Astrocyte of the cerebellum (primary cell): ENCODE data around the gene CACNG5.

ENCODE experiments used
- DNase-seq: peaks from one replicate; pipeline ENCODE4 v3.0.0-alpha.2; 2011; ENCODE audit warnings: low read depth
- H3K4me3 ChIP-seq: 2 replicates; pipeline ENCODE4 v1.5.1; 2011; ENCODE audit warnings: mild to moderate bottlenecking, low read depth, low read length, moderate library complexity
- in situ Hi-C: cut with HindIII; loops from 2 replicates; pipeline ENCODE4 v1.10.0; 2017; ENCODE audit warnings: low sequenced_read_pairs
- TF ChIP-seq, protein P1 (sequence below): IDR thresholded peaks from 2 replicates; pipeline ENCODE4 v1.5.1; 2012; ENCODE audit warnings: low read length, low read depth, moderate library complexity, mild to moderate bottlenecking; ENCODE audit errors: missing control alignments

CACNG5 gene

DNA sequence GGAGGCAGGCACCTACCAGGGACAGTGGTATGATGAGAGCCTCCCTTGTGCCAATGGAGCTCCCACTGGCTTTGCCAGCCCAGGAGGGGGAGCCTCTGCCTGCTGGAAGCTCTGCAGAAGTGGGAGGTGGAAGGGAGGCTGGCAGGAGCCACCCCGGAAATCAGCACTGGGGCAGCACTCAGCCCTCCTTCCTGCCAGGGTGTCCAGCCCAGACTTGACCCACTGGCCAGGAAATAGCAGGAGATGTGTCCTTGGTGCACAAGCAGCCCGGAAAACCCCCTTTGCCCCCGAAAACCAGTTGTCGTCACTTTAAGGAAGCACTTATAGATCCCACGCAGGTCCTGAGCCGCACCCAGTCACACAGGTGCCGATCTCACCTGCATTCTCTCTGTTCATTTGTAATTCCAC lies 80.3 kb downstream of the CACNG5 start:
- no peak for DNase-seq
- TF ChIP-seq, protein P1, sequence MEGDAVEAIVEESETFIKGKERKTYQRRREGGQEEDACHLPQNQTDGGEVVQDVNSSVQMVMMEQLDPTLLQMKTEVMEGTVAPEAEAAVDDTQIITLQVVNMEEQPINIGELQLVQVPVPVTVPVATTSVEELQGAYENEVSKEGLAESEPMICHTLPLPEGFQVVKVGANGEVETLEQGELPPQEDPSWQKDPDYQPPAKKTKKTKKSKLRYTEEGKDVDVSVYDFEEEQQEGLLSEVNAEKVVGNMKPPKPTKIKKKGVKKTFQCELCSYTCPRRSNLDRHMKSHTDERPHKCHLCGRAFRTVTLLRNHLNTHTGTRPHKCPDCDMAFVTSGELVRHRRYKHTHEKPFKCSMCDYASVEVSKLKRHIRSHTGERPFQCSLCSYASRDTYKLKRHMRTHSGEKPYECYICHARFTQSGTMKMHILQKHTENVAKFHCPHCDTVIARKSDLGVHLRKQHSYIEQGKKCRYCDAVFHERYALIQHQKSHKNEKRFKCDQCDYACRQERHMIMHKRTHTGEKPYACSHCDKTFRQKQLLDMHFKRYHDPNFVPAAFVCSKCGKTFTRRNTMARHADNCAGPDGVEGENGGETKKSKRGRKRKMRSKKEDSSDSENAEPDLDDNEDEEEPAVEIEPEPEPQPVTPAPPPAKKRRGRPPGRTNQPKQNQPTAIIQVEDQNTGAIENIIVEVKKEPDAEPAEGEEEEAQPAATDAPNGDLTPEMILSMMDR: peak; percentile 12
- no peak overlapping the region for H3K4me3 ChIP-seq
- in situ Hi-C loops: loop anchor here (25.0 kb wide), 1 partner anchor 203 kb away; no protein-coding TSS in a partner anchor

DNA sequence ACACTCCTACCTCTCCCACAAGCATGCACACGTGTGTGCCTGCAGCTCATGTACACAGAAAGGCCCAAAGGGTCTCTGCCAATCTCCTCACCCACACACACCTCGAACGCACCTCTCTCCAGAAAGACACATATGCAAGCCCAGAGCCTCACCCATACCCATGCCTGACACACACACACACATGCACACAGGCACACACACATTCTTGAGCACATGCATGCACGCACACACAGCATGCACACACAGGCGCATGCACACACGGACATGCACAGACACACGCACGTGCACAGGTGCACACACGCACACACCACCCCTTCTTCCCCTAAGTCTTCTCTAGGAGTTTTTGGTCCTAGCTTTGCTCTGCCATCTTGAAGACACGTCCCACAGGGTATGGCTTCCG lies 80.9 kb downstream of the CACNG5 start:
- in situ Hi-C loops: loop anchor here (25.0 kb wide), 1 partner anchor 203 kb away; no protein-coding TSS in a partner anchor
- DNase-seq: no peak
- no peak overlapping the region for H3K4me3 ChIP-seq
- TF ChIP-seq, protein P1: no peak

DNA sequence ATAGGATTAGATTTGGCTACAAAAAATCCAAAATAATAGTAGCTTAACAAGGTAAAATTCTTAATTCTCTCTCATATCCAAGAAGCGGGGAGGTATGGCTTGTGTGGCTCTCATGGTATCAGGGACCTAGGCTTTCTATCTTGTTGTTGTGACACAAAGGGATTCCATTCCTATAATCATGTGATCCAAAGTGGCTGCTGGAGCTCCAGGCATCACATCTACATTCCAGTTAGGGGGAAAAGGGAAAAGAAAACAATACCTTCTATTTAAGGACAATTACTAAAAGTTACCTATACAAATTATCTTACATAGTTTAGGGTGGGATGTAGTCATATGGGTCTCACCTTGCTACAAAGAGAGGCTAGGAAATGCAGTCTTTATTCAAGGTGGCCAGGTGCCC lies 82.0 kb downstream of the CACNG5 start:
- in situ Hi-C loops: loop anchor here (25.0 kb wide), 1 partner anchor 205 kb away; no protein-coding TSS in a partner anchor
- H3K4me3 ChIP-seq: no peak overlapping the region
- DNase-seq: no peak
- TF ChIP-seq, protein P1: no peak

DNA sequence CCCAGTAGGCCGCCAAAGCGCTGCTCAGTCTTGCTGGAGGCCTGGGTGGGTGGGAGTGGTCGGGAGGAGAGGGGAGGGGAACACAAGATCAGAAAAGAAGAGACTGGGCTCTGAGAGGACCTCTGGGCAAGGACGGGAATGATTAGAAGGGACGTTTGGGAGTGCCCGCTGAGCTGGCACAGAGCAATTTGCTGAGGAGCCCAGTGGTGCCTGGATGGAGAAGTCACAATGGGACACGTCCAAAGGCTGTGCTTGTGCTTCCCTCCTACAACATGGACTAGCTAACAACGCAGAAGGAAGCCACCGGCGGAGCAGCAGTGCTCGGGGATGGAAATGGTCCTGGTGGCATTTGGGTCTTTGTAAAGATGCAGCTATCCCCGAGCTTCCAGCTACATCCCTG lies 84.0 kb downstream of the CACNG5 start:
- H3K4me3 ChIP-seq: no peak overlapping the region
- TF ChIP-seq, protein P1: no peak
- in situ Hi-C loops: loop anchor here (25.0 kb wide), 1 partner anchor 207 kb away; no protein-coding TSS in a partner anchor
- DNase-seq: no peak

DNA sequence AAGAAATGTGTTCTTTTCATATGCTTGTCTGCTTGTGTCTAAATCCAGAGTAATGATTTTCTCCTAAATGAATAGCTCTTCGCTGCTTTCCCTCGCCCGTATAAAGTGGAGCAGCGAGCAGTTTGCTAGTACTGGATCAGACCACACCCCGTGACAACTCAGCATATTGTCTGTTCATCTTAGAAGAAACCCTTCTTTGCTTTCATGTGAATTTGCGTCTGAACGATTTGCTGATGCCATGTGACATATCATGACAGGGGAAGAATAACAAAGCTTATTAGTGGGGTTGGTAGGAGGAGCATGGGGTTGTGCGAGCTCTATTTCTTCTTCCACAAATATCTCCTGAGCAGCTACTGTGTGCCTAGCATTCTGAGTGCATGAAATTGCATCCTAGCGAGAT lies 85.5 kb downstream of the CACNG5 start:
- DNase-seq: no peak
- TF ChIP-seq, protein P1: no peak
- H3K4me3 ChIP-seq: no peak overlapping the region
- in situ Hi-C loops: loop anchor here (5.0 to 25.0 kb wide), 2 partner anchors 48 to 208 kb away; no protein-coding TSS in a partner anchor

DNA sequence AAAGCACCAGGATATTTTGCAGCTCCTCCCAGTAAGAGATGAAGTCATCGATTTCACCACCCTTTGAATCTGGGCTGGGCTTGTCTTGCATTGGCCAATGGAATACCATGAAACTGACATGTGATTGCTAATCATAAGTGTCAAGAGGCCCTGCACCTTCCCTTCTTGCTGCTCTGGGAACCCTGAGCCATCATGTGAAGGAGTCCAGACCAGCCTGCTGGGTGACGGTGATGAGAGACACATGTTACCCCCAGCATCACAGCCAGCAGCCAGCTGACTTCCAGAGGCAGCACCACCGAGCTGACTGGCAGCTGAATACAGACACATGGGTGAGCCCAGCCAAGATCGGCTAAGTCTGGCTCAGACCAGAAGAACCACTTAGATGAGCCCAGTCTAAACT lies 86.0 kb downstream of the CACNG5 start:
- DNase-seq: no peak
- in situ Hi-C loops: loop anchor here (5.0 to 25.0 kb wide), 2 partner anchors 49 to 209 kb away; no protein-coding TSS in a partner anchor

More for the DNA sequence above, 86.0 kb downstream of the CACNG5 start:
- TF ChIP-seq, protein P1: no peak
- H3K4me3 ChIP-seq: no peak overlapping the region
